ENCODE measurements around the gene GLCE. TPM values are rescaled to one million over a fixed set of nuclear protein-coding genes. Genes with fewer than 3 reads are reported as not detected.

The GLCE gene
- total and polyA plus RNA-seq, 7 donors: 2.5 to 6.0 (median 4.2) TPM

- intact Hi-C loops (cut with DNase I): no loop called here
Measured at GRCh38 chr15:69170597-69170996, 10.2 kb downstream of the GLCE start.

DNA sequence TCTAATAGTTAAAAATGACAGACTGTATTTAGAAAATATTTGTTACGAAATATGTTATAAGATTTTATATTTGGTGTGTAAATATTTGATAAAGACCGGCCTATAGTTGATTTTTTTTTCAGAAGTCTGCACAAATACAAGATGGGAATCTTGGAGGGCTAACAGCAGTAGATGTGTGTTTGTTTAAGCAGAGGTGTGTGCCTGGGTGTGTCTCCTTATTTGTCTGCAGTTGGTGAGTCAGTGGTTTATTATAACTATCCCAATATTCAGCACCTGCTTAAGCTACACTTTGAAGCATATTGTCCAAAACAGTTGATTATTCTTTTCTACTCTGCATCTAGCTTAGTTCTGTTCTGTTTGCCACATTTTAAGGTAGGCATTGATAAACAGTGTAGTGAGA, 12.4 kb downstream of the GLCE start:
- Histone ChIP-seq H3K36me3 (ENCODE audit: insufficient read depth in 1 of 2, low read depth in 1 of 2) (no peaks in the 10 kb centered on the region), H3K9me3 (no peaks in the 10 kb centered on the region), H3K4me1 (no peaks in the 10 kb centered on the region), H3K27me3 (ENCODE audit: insufficient read depth in 3 of 3, low read length in 2 of 3) (no peaks in the 10 kb centered on the region), H3K4me3 (no peak overlapping the region), H3K27ac (no peak overlapping the region)
- ATAC-seq: no peak
- no peak for DNase-seq
- 95 to 98% (median 97%) methylated on average over 2 of the region's 2 CpGs for WGBS, 3 donors
- TF ChIP-seq, protein P1, sequence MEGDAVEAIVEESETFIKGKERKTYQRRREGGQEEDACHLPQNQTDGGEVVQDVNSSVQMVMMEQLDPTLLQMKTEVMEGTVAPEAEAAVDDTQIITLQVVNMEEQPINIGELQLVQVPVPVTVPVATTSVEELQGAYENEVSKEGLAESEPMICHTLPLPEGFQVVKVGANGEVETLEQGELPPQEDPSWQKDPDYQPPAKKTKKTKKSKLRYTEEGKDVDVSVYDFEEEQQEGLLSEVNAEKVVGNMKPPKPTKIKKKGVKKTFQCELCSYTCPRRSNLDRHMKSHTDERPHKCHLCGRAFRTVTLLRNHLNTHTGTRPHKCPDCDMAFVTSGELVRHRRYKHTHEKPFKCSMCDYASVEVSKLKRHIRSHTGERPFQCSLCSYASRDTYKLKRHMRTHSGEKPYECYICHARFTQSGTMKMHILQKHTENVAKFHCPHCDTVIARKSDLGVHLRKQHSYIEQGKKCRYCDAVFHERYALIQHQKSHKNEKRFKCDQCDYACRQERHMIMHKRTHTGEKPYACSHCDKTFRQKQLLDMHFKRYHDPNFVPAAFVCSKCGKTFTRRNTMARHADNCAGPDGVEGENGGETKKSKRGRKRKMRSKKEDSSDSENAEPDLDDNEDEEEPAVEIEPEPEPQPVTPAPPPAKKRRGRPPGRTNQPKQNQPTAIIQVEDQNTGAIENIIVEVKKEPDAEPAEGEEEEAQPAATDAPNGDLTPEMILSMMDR (IDR thresholded peaks at IDR 0.05): no peak
- intact Hi-C loops (cut with DNase I): no loop called here

More at GRCh38 chr15:69170597-69170996, 10.2 kb downstream of the GLCE start:
- DNase-seq (no peak), ATAC-seq (no peak)
- 59 to 70% (median 64%) methylated on average over 3 of the region's 3 CpGs for WGBS, 3 donors
- H3K4me3 ChIP-seq: no peak overlapping the region
- TF ChIP-seq, protein P1 (IDR thresholded peaks at IDR 0.05): no peak
- no peak overlapping the region for H3K27ac ChIP-seq
- no peaks in the 10 kb centered on the region for H3K36me3 ChIP-seq (ENCODE audit: insufficient read depth in 1 of 2, low read depth in 1 of 2)
- H3K4me1 ChIP-seq: no peaks in the 10 kb centered on the region
- no peaks in the 10 kb centered on the region for H3K9me3 ChIP-seq
- H3K27me3 ChIP-seq (ENCODE audit: insufficient read depth in 3 of 3, low read length in 2 of 3): no peaks in the 10 kb centered on the region

- ATAC-seq (no peak), DNase-seq (no peak)
- TF ChIP-seq, protein P1 (IDR thresholded peaks at IDR 0.05): no peak
- Histone ChIP-seq H3K27me3 (ENCODE audit: insufficient read depth in 3 of 3, low read length in 2 of 3) (no peaks in the 10 kb centered on the region), H3K27ac (no peak overlapping the region), H3K4me3 (no peak overlapping the region), H3K36me3 (ENCODE audit: insufficient read depth in 1 of 2, low read depth in 1 of 2) (no peaks in the 10 kb centered on the region), H3K9me3 (no peaks in the 10 kb centered on the region), H3K4me1 (no peaks in the 10 kb centered on the region)
- intact Hi-C loops (cut with DNase I): no loop called here
Measured at GRCh38 chr15:69175536-69175935, 15.1 kb downstream of the GLCE start.

DNA sequence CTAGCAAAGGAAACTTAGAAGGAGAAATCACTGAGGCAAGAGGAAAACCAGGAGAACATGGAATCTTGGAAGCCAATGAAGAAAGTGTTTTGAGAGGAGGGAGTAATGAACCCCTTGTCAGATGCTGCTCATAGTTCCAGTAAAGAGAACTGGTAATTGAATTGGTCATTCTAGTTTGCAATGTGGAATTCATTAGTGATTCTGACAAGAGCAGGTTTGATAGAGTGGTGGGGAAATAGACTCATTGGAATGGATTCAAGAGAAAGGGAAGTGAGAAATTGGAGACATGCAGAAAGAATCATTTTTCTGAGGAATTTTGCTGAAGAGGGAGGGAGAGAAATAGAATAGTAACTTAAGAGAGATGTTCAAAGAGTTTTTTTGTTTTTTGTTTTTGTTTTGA, 21.0 kb downstream of the GLCE start:
- intact Hi-C loops (cut with DNase I): no loop called here
- ATAC-seq (no peak), DNase-seq (no peak)
- Histone ChIP-seq H3K27me3 (ENCODE audit: insufficient read depth in 3 of 3, low read length in 2 of 3) (no peaks in the 10 kb centered on the region), H3K27ac (no peak overlapping the region), H3K36me3 (ENCODE audit: insufficient read depth in 1 of 2, low read depth in 1 of 2) (no peaks in the 10 kb centered on the region), H3K9me3 (no peaks in the 10 kb centered on the region), H3K4me1 (no peaks in the 10 kb centered on the region), H3K4me3 (no peak overlapping the region)
- TF ChIP-seq, protein P1 (IDR thresholded peaks at IDR 0.05): no peak

GRCh38 chr15:69185216-69185615, 24.8 kb downstream of the GLCE start:
- H3K36me3 ChIP-seq (ENCODE audit: insufficient read depth in 1 of 2, low read depth in 1 of 2): no peaks in the 10 kb centered on the region
- H3K27me3 ChIP-seq (ENCODE audit: insufficient read depth in 3 of 3, low read length in 2 of 3): no peaks in the 10 kb centered on the region
- H3K4me3 ChIP-seq: no peak overlapping the region
- TF ChIP-seq, protein P1 (IDR thresholded peaks at IDR 0.05): no peak
- H3K9me3 ChIP-seq: peaks cover 3% of the 10 kb centered on the region
- ATAC-seq (no peak), DNase-seq (no peak)
- intact Hi-C loops (cut with DNase I): no loop called here
- H3K27ac ChIP-seq: no peak overlapping the region
- WGBS, 3 donors: 96 to 100% (median 100%) methylated on average over 1 of the region's 1 CpG
- no peaks in the 10 kb centered on the region for H3K4me1 ChIP-seq
